ENCODE measurements around the gene HMG20A.

Gene HMG20A

GRCh38 chr15:77480859-77481633 lies 60.4 kb downstream of the HMG20A start:
- no peak for DNase-seq

GRCh38 chr15:77481670-77482069 lies 61.0 kb downstream of the HMG20A start:
- DNase-seq = no peak

GRCh38 chr15:77482570-77482969 lies 61.9 kb downstream of the HMG20A start:
- no peak for DNase-seq

- DNase-seq = no peak
These were observed 62.9 kb downstream of the HMG20A start for GRCh38 chr15:77483425-77484140.

GRCh38 chr15:77484994-77485393 lies 64.3 kb downstream of the HMG20A start:
- no peak for DNase-seq

- DNase-seq = no peak
These were observed 66.1 kb downstream of the HMG20A start for GRCh38 chr15:77486542-77487468.

GRCh38 chr15:77487469-77487842 lies 66.8 kb downstream of the HMG20A start:
- DNase-seq = no peak

- DNase-seq = no peak
These were observed 67.2 kb downstream of the HMG20A start for GRCh38 chr15:77487888-77488287.

GRCh38 chr15:77489647-77490046 lies 69.0 kb downstream of the HMG20A start:
- DNase-seq = no peak

- no peak for DNase-seq
These were observed 72.7 kb downstream of the HMG20A start for GRCh38 chr15:77493324-77493907.

GRCh38 chr15:77494073-77494867 lies 73.6 kb downstream of the HMG20A start:
- DNase-seq = no peak

GRCh38 chr15:77494964-77495363 lies 74.3 kb downstream of the HMG20A start:
- DNase-seq = no peak

- no peak for DNase-seq
These were observed 75.3 kb downstream of the HMG20A start for GRCh38 chr15:77495838-77496596.

GRCh38 chr15:77496715-77497109 lies 76.0 kb downstream of the HMG20A start:
- peak; percentile 76 for DNase-seq

GRCh38 chr15:77497110-77497737 lies 76.5 kb downstream of the HMG20A start:
- no peak for DNase-seq

- no peak for DNase-seq
These were observed 77.3 kb downstream of the HMG20A start for GRCh38 chr15:77497942-77498361.

GRCh38 chr15:77499087-77499760 lies 78.5 kb downstream of the HMG20A start:
- DNase-seq = no peak

- no peak for DNase-seq
These were observed 80.3 kb downstream of the HMG20A start for GRCh38 chr15:77500989-77501388.

- no peak for DNase-seq
These were observed 81.8 kb downstream of the HMG20A start for GRCh38 chr15:77502379-77503095.

Data from stimulated activated CD4-positive, alpha-beta T cell treated with anti-CD3 and anti-CD28 coated beads, Interleukin-4, amount 100 ng/mL, for 1 hour (primary cell).